Panc1 (cell line): ENCODE measurements around the gene EEF1A2. TPM values are rescaled to one million over a fixed set of nuclear protein-coding genes. Genes with fewer than 3 reads are reported as not detected.

ENCODE experiments used
- ATAC-seq: fragments of 200-7000 bp; cut with Tn5 transposase; 2 replicates; pipeline ENCODE4 v1.9.1; 2020; ENCODE audit warnings: mild to moderate bottlenecking, moderate library complexity
- BruUV-seq: library from RNA; stranded (reverse); fragments of 400-500 nt; replicated peaks from 2 replicates; lab custom pipeline; 2021; lab: Mats Ljungman, UMichigan
- CTCF ChIA-PET: fragments of 300-600 bp; sonication (Branson Sonifier 250); formaldehyde crosslinking; loops from one replicate; lab custom pipeline; 2022; ENCODE audit warnings: antibody characterized with exemption; lab: Charles Lee
- POLR2A ChIA-PET: fragments of 300-600 bp; sonication (Branson Sonifier 250); formaldehyde crosslinking; loops from one replicate; lab custom pipeline; 2022; ENCODE audit warnings: antibody characterized with exemption; lab: Charles Lee
- DNase-seq: peaks from one replicate; pipeline ENCODE4 v3.0.0-alpha.2; 2010; ENCODE audit warnings: low read depth, low spot score
- H3K27ac ChIP-seq: 2 replicates; pipeline ENCODE4 v1.5.1; 2011; ENCODE audit warnings: mild to moderate bottlenecking, low read length, inconsistent platforms
- H3K27me3 ChIP-seq: fragments of 200-500 bp; sonication (Bioruptor generic); 2 replicates; pipeline ENCODE4 v1.6.0; 2014; ENCODE audit warnings: low read length, inconsistent platforms; ENCODE audit not compliant: control insufficient read depth, insufficient read depth
- H3K36me3 ChIP-seq: fragments of 200-500 bp; sonication (Bioruptor generic); 2 replicates; pipeline ENCODE4 v1.5.1; 2014; ENCODE audit warnings: inconsistent platforms, mild to moderate bottlenecking, low read length, moderate library complexity; ENCODE audit not compliant: control insufficient read depth, insufficient read depth
- H3K4me1 ChIP-seq: 2 replicates; pipeline ENCODE4 v1.5.1; 2011; ENCODE audit warnings: inconsistent platforms, mild to moderate bottlenecking, low read length, moderate library complexity; ENCODE audit not compliant: control insufficient read depth, insufficient read depth
- H3K4me3 ChIP-seq, 2 experiments: 2 replicates each; pipeline ENCODE4 v1.5.1; 2011 to 2012; ENCODE audit warnings: low read depth in 2 of 2, low read length in 2 of 2, mild to moderate bottlenecking in 2 of 2, inconsistent platforms in 1 of 2, moderate library complexity in 1 of 2
- H3K9me3 ChIP-seq: fragments of 200-500 bp; sonication (Bioruptor generic); 2 replicates; pipeline ENCODE4 v1.5.1; 2014; ENCODE audit warnings: low read depth, mild to moderate bottlenecking, inconsistent platforms, low read length, moderate library complexity; ENCODE audit not compliant: control insufficient read depth, insufficient read depth
- CTCF ChIP-seq: fragments of 450-650 bp; IDR thresholded peaks from 2 replicates; pipeline ENCODE4 v1.5.1; 2017; ENCODE audit warnings: mild to moderate bottlenecking
- POLR2AphosphoS5 ChIP-seq: IDR thresholded peaks from 2 replicates; pipeline ENCODE4 v1.6.1; 2012; ENCODE audit warnings: mild to moderate bottlenecking, low read depth, low read length, moderate library complexity
- REST ChIP-seq, 2 experiments: IDR thresholded peaks; 2 replicates each; pipeline ENCODE4 v1.6.1; 2011 to 2012; ENCODE audit warnings: low read depth in 2 of 2, control low read depth in 1 of 2, low read length in 1 of 2, mild to moderate bottlenecking in 1 of 2, moderate library complexity in 1 of 2; ENCODE audit not compliant: insufficient read depth in 1 of 2
- SIN3A ChIP-seq: IDR thresholded peaks from 2 replicates; pipeline ENCODE4 v1.6.1; 2012; ENCODE audit warnings: low read depth, mild to moderate bottlenecking, low read length, moderate library complexity, borderline replicate concordance; ENCODE audit not compliant: insufficient read depth
- TCF7L2 ChIP-seq: IDR thresholded peaks from 2 replicates; pipeline ENCODE4 v1.6.1; 2011; ENCODE audit warnings: mild to moderate bottlenecking, low read depth, low read length, inconsistent platforms
- in situ Hi-C: cut with HindIII; loops from 2 replicates; pipeline ENCODE4 v1.10.0; 2016; ENCODE audit warnings: low sequenced_read_pairs, low pct_unique_long_range_greater_than_20kb
- intact Hi-C: fragments of 100-400 bp; cut with micrococcal nuclease; formaldehyde crosslinking; loops from one replicate; pipeline ENCODE4 v1.10.0; 2022; ENCODE audit not compliant: unreplicated experiment
- total RNA-seq: library from RNA; stranded (reverse); gene quantifications from one replicate; pipeline ENCODE4 v1.2.1, GENCODE V29; 2021; ENCODE audit not compliant: unreplicated experiment

Gene EEF1A2
- total RNA-seq, 1 experiment from 2014 or later, result 178 TPM

GRCh38 chr20:63486300-63486855 lies 12.5 kb downstream of the EEF1A2 start:
- in situ Hi-C loops, result no loop called here
- H3K9me3 ChIP-seq, result no peaks in the 10 kb centered on the region
- ChIA-PET CTCF (no interaction called here), POLR2A (no interaction called here)
- H3K4me1 ChIP-seq, result peaks cover 20% of the 10 kb centered on the region
- no TSS peak for BruUV-seq
- DNase-seq (no peak), ATAC-seq (no peak)
- no peak for TF ChIP-seq CTCF
- TF ChIP-seq SIN3A, result 0 out of 2 replicates have a peak, but pooled peaks have one; percentile 37
- no peaks in the 10 kb centered on the region for H3K36me3 ChIP-seq
- H3K27ac ChIP-seq, result no peak overlapping the region
- H3K4me3 ChIP-seq, result no peak overlapping the region
- intact Hi-C loops, result no loop called here
- no peaks in the 10 kb centered on the region for H3K27me3 ChIP-seq

- intact Hi-C loops (no loop called here), in situ Hi-C loops (no loop called here)
- DNase-seq (no peak), ATAC-seq (no peak)
- Histone ChIP-seq H3K4me3 (no peak overlapping the region), H3K27me3 (no peaks in the 10 kb centered on the region), H3K27ac (no peak overlapping the region), H3K36me3 (no peaks in the 10 kb centered on the region), H3K9me3 (no peaks in the 10 kb centered on the region), H3K4me1 (peaks cover 20% of the 10 kb centered on the region)
- no TSS peak for BruUV-seq
- TF ChIP-seq REST (IDR thresholded peaks at IDR 0.05; ENCODE audit: insufficient read depth in 1 of 2, low read depth in 2 of 2, low read length in 1 of 2), result no peak
- POLR2A ChIA-PET, result no interaction called here
- CTCF ChIA-PET, result no interaction called here
These were observed 14.1 kb downstream of the EEF1A2 start for GRCh38 chr20:63484651-63485403.

- ATAC-seq (no peak), DNase-seq (no peak)
- Histone ChIP-seq H3K27me3 (no peaks in the 10 kb centered on the region), H3K4me1 (peaks cover 20% of the 10 kb centered on the region), H3K4me3 (no peak overlapping the region), H3K36me3 (no peaks in the 10 kb centered on the region), H3K9me3 (no peaks in the 10 kb centered on the region), H3K27ac (no peak overlapping the region)
- BruUV-seq, result no TSS peak
- intact Hi-C loops, result no loop called here
- ChIA-PET CTCF (interaction anchor here (0.6 kb wide), 1 partner anchor 149 kb away, joined by 3 read pairs; no protein-coding TSS in a partner anchor), POLR2A (no interaction called here)
- no peak for TF ChIP-seq POLR2AphosphoS5
- no peak for TF ChIP-seq SIN3A
- TF ChIP-seq CTCF, result no peak
- TF ChIP-seq REST (IDR thresholded peaks at IDR 0.05; ENCODE audit: insufficient read depth in 1 of 2, low read depth in 2 of 2, low read length in 1 of 2), result no peak
- TF ChIP-seq TCF7L2, result no peak
- in situ Hi-C loops, result no loop called here
These were observed 14.6 kb downstream of the EEF1A2 start for GRCh38 chr20:63484236-63484635.
